ENCODE data around the gene SPACA4. TPM values are rescaled to one million over a fixed set of nuclear protein-coding genes. Genes with fewer than 3 reads are reported as not detected.

Gene SPACA4
- total and polyA plus RNA-seq, 9 of the 15 experiments (the other 6 are each of a cell fraction or from before 2014, with no cell fraction given) = not detected

DNA sequence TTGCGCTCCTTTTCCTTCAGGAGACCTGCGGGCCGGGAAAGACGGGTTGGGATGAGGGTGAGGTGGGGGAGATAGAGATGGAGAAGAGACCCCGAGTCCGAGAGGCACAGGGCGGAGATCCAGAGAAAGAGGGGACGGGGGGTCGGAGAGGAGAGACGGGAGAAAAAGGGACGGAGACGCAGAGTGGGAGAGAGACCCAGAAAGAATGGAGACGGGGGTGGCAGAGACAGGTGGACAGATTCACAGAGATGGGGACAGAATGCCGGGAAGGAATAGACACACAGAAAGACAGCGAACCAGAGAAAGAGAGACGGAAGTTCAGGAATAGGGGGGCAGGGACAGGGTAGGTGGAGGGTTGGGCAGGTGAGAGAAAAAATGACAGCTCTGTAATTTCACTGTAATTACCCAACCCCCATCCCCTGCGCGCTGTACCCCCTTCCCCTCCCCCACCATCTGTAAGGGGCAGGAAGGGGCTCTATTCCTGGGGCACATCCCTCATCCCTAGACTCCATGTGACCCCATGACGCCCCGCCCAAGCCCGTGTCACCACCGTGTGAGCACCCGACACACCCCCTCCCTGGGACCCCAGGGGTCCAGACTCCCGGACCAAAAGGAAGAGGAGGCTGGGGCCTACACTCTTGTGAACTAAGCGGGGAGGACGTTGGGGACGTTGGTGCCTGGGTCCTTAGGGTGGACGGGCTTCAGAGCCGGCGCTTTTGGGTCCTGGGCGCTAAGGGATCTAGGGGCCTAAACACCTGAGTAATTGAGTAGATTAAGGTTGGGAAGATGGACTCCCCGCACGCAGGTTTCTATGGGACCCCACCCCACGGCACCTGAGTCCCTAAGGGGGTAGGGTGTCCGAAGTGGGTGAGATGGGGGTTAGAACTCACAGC, 29.7 kb downstream of the SPACA4 start (continued):
- TF ChIP-seq, protein P1, sequence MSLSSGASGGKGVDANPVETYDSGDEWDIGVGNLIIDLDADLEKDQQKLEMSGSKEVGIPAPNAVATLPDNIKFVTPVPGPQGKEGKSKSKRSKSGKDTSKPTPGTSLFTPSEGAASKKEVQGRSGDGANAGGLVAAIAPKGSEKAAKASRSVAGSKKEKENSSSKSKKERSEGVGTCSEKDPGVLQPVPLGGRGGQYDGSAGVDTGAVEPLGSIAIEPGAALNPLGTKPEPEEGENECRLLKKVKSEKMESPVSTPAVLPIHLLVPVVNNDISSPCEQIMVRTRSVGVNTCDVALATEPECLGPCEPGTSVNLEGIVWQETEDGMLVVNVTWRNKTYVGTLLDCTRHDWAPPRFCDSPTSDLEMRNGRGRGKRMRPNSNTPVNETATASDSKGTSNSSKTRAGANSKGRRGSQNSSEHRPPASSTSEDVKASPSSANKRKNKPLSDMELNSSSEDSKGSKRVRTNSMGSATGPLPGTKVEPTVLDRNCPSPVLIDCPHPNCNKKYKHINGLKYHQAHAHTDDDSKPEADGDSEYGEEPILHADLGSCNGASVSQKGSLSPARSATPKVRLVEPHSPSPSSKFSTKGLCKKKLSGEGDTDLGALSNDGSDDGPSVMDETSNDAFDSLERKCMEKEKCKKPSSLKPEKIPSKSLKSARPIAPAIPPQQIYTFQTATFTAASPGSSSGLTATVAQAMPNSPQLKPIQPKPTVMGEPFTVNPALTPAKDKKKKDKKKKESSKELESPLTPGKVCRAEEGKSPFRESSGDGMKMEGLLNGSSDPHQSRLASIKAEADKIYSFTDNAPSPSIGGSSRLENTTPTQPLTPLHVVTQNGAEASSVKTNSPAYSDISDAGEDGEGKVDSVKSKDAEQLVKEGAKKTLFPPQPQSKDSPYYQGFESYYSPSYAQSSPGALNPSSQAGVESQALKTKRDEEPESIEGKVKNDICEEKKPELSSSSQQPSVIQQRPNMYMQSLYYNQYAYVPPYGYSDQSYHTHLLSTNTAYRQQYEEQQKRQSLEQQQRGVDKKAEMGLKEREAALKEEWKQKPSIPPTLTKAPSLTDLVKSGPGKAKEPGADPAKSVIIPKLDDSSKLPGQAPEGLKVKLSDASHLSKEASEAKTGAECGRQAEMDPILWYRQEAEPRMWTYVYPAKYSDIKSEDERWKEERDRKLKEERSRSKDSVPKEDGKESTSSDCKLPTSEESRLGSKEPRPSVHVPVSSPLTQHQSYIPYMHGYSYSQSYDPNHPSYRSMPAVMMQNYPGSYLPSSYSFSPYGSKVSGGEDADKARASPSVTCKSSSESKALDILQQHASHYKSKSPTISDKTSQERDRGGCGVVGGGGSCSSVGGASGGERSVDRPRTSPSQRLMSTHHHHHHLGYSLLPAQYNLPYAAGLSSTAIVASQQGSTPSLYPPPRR (CRISPR knock-in tag; IDR thresholded peaks at IDR 0.05; ENCODE audit: borderline replicate concordance) = no peak
- TF ChIP-seq ERF (CRISPR knock-in tag; IDR thresholded peaks at IDR 0.05) (no peak), IFI16 (CRISPR knock-in tag; IDR thresholded peaks at IDR 0.05) (no peak), ZNF24 (IDR thresholded peaks at IDR 0.05) (no peak), TAF9B (IDR thresholded peaks at IDR 0.05; ENCODE audit: partially characterized antibody) (no peak), CEBPB (tag; IDR thresholded peaks at IDR 0.05) (no peak), ZNF263 (CRISPR knock-in tag; IDR thresholded peaks at IDR 0.05; ENCODE audit: borderline replicate concordance) (peak; percentile 83), LARP7 (IDR thresholded peaks at IDR 0.05) (0 out of 2 replicates have a peak, but pooled peaks have one; percentile 72), ZNF143 (CRISPR knock-in tag; IDR thresholded peaks at IDR 0.05) (no peak), MTA1 (IDR thresholded peaks at IDR 0.05; ENCODE audit: borderline replicate concordance) (no peak)
- TF ChIP-seq, protein P2, sequence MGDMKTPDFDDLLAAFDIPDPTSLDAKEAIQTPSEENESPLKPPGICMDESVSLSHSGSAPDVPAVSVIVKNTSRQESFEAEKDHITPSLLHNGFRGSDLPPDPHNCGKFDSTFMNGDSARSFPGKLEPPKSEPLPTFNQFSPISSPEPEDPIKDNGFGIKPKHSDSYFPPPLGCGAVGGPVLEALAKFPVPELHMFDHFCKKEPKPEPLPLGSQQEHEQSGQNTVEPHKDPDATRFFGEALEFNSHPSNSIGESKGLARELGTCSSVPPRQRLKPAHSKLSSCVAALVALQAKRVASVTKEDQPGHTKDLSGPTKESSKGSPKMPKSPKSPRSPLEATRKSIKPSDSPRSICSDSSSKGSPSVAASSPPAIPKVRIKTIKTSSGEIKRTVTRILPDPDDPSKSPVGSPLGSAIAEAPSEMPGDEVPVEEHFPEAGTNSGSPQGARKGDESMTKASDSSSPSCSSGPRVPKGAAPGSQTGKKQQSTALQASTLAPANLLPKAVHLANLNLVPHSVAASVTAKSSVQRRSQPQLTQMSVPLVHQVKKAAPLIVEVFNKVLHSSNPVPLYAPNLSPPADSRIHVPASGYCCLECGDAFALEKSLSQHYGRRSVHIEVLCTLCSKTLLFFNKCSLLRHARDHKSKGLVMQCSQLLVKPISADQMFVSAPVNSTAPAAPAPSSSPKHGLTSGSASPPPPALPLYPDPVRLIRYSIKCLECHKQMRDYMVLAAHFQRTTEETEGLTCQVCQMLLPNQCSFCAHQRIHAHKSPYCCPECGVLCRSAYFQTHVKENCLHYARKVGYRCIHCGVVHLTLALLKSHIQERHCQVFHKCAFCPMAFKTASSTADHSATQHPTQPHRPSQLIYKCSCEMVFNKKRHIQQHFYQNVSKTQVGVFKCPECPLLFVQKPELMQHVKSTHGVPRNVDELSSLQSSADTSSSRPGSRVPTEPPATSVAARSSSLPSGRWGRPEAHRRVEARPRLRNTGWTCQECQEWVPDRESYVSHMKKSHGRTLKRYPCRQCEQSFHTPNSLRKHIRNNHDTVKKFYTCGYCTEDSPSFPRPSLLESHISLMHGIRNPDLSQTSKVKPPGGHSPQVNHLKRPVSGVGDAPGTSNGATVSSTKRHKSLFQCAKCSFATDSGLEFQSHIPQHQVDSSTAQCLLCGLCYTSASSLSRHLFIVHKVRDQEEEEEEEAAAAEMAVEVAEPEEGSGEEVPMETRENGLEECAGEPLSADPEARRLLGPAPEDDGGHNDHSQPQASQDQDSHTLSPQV (IDR thresholded peaks at IDR 0.05) = no peak
- TF ChIP-seq, protein P3, sequence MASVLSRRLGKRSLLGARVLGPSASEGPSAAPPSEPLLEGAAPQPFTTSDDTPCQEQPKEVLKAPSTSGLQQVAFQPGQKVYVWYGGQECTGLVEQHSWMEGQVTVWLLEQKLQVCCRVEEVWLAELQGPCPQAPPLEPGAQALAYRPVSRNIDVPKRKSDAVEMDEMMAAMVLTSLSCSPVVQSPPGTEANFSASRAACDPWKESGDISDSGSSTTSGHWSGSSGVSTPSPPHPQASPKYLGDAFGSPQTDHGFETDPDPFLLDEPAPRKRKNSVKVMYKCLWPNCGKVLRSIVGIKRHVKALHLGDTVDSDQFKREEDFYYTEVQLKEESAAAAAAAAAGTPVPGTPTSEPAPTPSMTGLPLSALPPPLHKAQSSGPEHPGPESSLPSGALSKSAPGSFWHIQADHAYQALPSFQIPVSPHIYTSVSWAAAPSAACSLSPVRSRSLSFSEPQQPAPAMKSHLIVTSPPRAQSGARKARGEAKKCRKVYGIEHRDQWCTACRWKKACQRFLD (CRISPR knock-in tag; IDR thresholded peaks at IDR 0.05) = no peak
- TF ChIP-seq, protein P4, sequence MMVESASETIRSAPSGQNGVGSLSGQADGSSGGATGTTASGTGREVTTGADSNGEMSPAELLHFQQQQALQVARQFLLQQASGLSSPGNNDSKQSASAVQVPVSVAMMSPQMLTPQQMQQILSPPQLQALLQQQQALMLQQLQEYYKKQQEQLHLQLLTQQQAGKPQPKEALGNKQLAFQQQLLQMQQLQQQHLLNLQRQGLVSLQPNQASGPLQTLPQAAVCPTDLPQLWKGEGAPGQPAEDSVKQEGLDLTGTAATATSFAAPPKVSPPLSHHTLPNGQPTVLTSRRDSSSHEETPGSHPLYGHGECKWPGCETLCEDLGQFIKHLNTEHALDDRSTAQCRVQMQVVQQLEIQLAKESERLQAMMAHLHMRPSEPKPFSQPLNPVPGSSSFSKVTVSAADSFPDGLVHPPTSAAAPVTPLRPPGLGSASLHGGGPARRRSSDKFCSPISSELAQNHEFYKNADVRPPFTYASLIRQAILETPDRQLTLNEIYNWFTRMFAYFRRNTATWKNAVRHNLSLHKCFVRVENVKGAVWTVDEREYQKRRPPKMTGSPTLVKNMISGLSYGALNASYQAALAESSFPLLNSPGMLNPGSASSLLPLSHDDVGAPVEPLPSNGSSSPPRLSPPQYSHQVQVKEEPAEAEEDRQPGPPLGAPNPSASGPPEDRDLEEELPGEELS (CRISPR knock-in tag; IDR thresholded peaks at IDR 0.05; ENCODE audit: borderline replicate concordance) = no peak
